PC-3 (cell line): ENCODE measurements around the gene CASP8. TPM values are rescaled to one million over a fixed set of nuclear protein-coding genes. Genes with fewer than 3 reads are reported as not detected.
"Not testable (repeated sequence)": the region's sequence is repeated elsewhere in the genome, so short reads cannot be mapped to it uniquely, and the experiment has no call there.

Experiments
- ATAC-seq: fragments of 200-7000 bp; cut with Tn5 transposase; 2 replicates; pipeline ENCODE4 v1.9.1; 2020; ENCODE audit warnings: mild to moderate bottlenecking, moderate library complexity
- BruUV-seq: library from RNA; stranded (reverse); fragments of 400-500 nt; replicated peaks from 2 replicates; lab custom pipeline; 2021; lab: Mats Ljungman, UMichigan
- CTCF ChIA-PET: fragments of 300-600 bp; sonication (Branson Sonifier 250); formaldehyde crosslinking; loops from one replicate; lab custom pipeline; 2022; ENCODE audit warnings: antibody characterized with exemption; lab: Charles Lee
- POLR2A ChIA-PET: fragments of 300-600 bp; sonication (Branson Sonifier 250); formaldehyde crosslinking; loops from one replicate; lab custom pipeline; 2022; ENCODE audit warnings: antibody characterized with exemption; ENCODE audit not compliant: unreplicated experiment; lab: Charles Lee
- DNase-seq: peaks from one replicate; pipeline ENCODE4 v3.0.0-alpha.2; 2015
- H2AFZ ChIP-seq: fragments of 300-600 bp; sonication (generic); 2 replicates; pipeline ENCODE4 v1.6.0; 2016; ENCODE audit warnings: antibody characterized with exemption, low read length
- H3F3A ChIP-seq: fragments of 300-600 bp; sonication (generic); one replicate; pipeline ENCODE4 v1.6.0; 2017; ENCODE audit warnings: antibody characterized with exemption, low read length, control low read depth, mild to moderate bottlenecking; ENCODE audit not compliant: unreplicated experiment
- H3K27ac ChIP-seq: fragments of 300-600 bp; sonication (generic); 2 replicates; pipeline ENCODE4 v1.5.1; 2016; ENCODE audit warnings: mild to moderate bottlenecking, low read length
- H3K27me3 ChIP-seq: fragments of 300-600 bp; sonication (generic); 2 replicates; pipeline ENCODE4 v1.6.1; 2016; ENCODE audit warnings: low read length, mixed read lengths
- H3K36me3 ChIP-seq: fragments of 300-600 bp; sonication (generic); 2 replicates; pipeline ENCODE4 v1.6.1; 2016; ENCODE audit warnings: low read depth, mixed run types, low read length, mixed read lengths
- H3K4me1 ChIP-seq: fragments of 300-600 bp; sonication (generic); 2 replicates; pipeline ENCODE4 v1.5.1; 2016; ENCODE audit warnings: low read length; ENCODE audit not compliant: insufficient read depth
- H3K4me2 ChIP-seq: fragments of 300-600 bp; sonication (generic); 2 replicates; pipeline ENCODE4 v1.6.0; 2016; ENCODE audit warnings: low read length
- H3K4me3 ChIP-seq: fragments of 300-600 bp; sonication (generic); 2 replicates; pipeline ENCODE4 v1.5.1; 2016; ENCODE audit warnings: mild to moderate bottlenecking, low read length, mixed read lengths
- H3K79me2 ChIP-seq: fragments of 300-600 bp; sonication (generic); 2 replicates; pipeline ENCODE4 v1.6.1; 2017; ENCODE audit warnings: low read length, mixed read lengths
- H3K9ac ChIP-seq: fragments of 300-600 bp; sonication (generic); 2 replicates; pipeline ENCODE4 v1.6.0; 2016; ENCODE audit warnings: mild to moderate bottlenecking, low read length
- H3K9me2 ChIP-seq: fragments of 300-600 bp; sonication (generic); replicated peaks from 2 replicates; pipeline ENCODE4 v1.6.1; 2016; ENCODE audit warnings: mixed run types, low read length, mixed read lengths
- H3K9me3 ChIP-seq: fragments of 300-600 bp; sonication (generic); 2 replicates; pipeline ENCODE4 v1.6.1; 2016; ENCODE audit warnings: low read length, mixed read lengths
- H4K20me1 ChIP-seq: fragments of 300-600 bp; sonication (generic); 2 replicates; pipeline ENCODE4 v1.6.1; 2016; ENCODE audit warnings: low read length, mixed read lengths
- EZH2 ChIP-seq: fragments of 300-600 bp; sonication (generic); IDR thresholded peaks from one replicate; pipeline ENCODE4 v1.6.1; 2017; ENCODE audit warnings: antibody characterized with exemption, mild to moderate bottlenecking, low read length; ENCODE audit not compliant: unreplicated experiment
- EZH2phosphoT487 ChIP-seq: fragments of 300-600 bp; sonication (generic); IDR thresholded peaks from 2 replicates; pipeline ENCODE4 v1.6.1; 2018; ENCODE audit warnings: mild to moderate bottlenecking, antibody characterized with exemption, low read length, borderline replicate concordance
- intact Hi-C: fragments of 100-400 bp; cut with micrococcal nuclease; formaldehyde crosslinking; loops from 2 replicates; pipeline ENCODE4 v1.9.0; 2023
- total RNA-seq: library from RNA; depleted of rRNA; stranded (reverse); fragments of >200 nt; gene quantifications from 2 replicates; pipeline ENCODE4 v1.2.3, GENCODE V29; 2014
- TF ChIP-seq, protein P1 (sequence below): fragments of 300-600 bp; sonication (generic); conservative IDR thresholded peaks from 2 replicates; pipeline ENCODE4 v1.5.1; 2017; ENCODE audit warnings: antibody characterized with exemption, low read depth, mild to moderate bottlenecking, low read length

Gene CASP8
- total RNA-seq, 1 experiment from 2014 or later: 29.4 TPM

DNA sequence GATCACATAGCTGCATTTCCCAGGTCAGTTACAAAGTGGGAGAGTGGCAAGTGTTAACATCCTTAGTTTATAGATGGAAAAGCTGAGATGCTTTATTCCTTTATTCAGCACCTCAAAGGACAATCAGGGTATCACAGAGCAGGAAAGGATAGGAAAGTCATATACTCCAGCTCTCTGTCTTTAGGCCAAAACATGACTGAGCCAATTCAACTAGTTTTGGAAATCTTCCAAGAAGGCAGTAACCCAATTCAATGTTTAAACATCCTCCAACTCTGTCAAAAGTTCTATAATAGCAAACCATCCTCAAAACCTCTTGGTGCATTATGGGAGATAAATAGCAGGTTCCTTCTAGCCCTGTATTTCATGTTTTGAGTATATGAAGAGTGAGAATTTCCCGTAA lies 25.2 kb downstream of the CASP8 start:
- no peak for TF ChIP-seq EZH2
- TF ChIP-seq EZH2phosphoT487: no peak
- TF ChIP-seq, protein P1, sequence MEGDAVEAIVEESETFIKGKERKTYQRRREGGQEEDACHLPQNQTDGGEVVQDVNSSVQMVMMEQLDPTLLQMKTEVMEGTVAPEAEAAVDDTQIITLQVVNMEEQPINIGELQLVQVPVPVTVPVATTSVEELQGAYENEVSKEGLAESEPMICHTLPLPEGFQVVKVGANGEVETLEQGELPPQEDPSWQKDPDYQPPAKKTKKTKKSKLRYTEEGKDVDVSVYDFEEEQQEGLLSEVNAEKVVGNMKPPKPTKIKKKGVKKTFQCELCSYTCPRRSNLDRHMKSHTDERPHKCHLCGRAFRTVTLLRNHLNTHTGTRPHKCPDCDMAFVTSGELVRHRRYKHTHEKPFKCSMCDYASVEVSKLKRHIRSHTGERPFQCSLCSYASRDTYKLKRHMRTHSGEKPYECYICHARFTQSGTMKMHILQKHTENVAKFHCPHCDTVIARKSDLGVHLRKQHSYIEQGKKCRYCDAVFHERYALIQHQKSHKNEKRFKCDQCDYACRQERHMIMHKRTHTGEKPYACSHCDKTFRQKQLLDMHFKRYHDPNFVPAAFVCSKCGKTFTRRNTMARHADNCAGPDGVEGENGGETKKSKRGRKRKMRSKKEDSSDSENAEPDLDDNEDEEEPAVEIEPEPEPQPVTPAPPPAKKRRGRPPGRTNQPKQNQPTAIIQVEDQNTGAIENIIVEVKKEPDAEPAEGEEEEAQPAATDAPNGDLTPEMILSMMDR: no peak
- no peak overlapping the region for H3K4me2 ChIP-seq
- H3K79me2 ChIP-seq: no peaks in the 10 kb centered on the region
- no peak overlapping the region for H2AFZ ChIP-seq
- no peak overlapping the region for H3K9ac ChIP-seq
- H3K9me2 ChIP-seq: no peaks in the 10 kb centered on the region
- H3F3A ChIP-seq: no peaks in the 10 kb centered on the region
- ChIA-PET CTCF (no interaction called here), POLR2A (no interaction called here)
- H3K27ac ChIP-seq: no peak overlapping the region
- no peaks in the 10 kb centered on the region for H3K4me1 ChIP-seq
- no peaks in the 10 kb centered on the region for H3K9me3 ChIP-seq
- H3K36me3 ChIP-seq: peaks cover 21% of the 10 kb centered on the region
- H3K27me3 ChIP-seq: no peaks in the 10 kb centered on the region
- ATAC-seq (no peak), DNase-seq (no peak)
- H4K20me1 ChIP-seq: no peaks in the 10 kb centered on the region
- intact Hi-C loops: no loop called here
- BruUV-seq: no TSS peak
- H3K4me3 ChIP-seq: no peak overlapping the region

DNA sequence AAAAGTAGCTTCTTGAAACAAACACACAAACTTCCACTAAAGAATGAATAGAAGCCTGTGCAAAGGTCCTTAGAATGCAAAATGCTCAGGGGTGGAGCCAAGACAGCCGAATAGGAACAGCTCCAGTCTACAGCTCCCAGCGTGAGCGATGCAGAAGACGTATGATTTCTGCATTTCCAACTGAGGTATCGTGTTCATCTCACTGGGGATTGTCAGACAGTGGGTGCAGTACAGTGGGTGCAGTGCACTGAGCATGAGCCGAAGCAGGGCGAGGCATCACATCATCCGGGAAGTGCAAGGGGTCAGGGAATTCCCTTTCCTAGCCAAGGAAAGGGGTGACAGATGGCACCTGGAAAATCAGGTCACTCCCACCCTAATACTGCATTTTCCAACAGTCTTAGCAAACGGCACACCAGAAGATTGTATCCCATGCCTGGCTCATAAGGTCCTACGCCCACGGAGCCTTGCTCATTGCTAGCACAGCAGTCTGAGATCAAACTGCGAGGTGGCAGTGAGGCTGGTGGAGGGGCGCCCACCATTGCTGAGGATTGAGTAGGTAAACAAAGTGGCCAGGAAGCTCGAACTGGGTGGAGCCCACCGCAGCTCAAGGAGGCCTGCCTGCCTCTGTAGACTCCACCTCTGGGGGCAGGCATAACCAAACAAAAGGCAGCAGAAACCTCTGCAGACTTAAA lies 30.3 kb downstream of the CASP8 start:
- H3K9ac ChIP-seq, ATAC-seq, H3K4me2 ChIP-seq, H3K4me3 ChIP-seq, intact Hi-C loops, POLR2A ChIA-PET, H3K9me2 ChIP-seq, DNase-seq, H3K27me3 ChIP-seq, H4K20me1 ChIP-seq, H3F3A ChIP-seq, BruUV-seq, H3K4me1 ChIP-seq, H3K79me2 ChIP-seq, H3K9me3 ChIP-seq, H3K27ac ChIP-seq, H2AFZ ChIP-seq, CTCF ChIA-PET: not testable (repeated sequence)
- peaks cover 11% of the 10 kb centered on the region; the same call in 1 of the 2 replicates for H3K36me3 ChIP-seq

DNA sequence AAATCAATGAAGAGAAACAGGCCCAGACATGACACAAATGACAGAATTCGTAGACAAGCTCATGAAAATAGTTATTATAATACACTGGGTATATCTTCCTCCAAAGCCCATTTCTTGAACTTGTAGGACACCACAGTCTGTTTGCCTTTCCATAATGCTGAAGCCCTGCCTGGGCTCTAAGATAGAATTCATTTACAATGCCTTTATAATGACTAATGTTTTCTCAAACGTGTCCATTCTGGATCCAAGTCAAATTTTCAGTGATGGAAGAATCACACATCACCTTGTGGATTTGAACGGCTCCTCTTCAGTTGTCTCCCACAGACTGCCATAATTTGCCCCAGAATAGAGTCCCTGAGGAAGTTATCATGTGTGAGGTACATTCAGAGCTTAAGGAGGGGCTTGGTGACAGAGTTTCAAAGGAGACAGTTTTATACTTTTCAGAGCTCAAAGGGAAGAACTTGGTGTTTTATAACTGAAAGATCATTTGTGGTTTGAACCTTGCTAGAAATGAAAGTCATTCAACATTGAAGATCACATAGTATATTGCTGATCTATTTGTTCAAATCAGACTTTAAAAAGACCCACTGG lies 38.2 kb downstream of the CASP8 start:
- Histone ChIP-seq H2AFZ (no peak overlapping the region), H3K79me2 (no peaks in the 10 kb centered on the region), H3K27me3 (no peaks in the 10 kb centered on the region), H3K4me1 (no peaks in the 10 kb centered on the region), H3K9ac (no peak overlapping the region), H3F3A (no peaks in the 10 kb centered on the region), H3K9me2 (no peaks in the 10 kb centered on the region), H4K20me1 (no peaks in the 10 kb centered on the region), H3K36me3 (no peaks in the 10 kb centered on the region), H3K27ac (no peak overlapping the region), H3K9me3 (no peaks in the 10 kb centered on the region), H3K4me2 (no peak overlapping the region), H3K4me3 (no peak overlapping the region)
- intact Hi-C loops: loop anchor here (5.0 kb wide), 1 partner anchor 59 kb away; the partner anchor contains the start of gene FLACC1
- POLR2A ChIA-PET: no interaction called here
- CTCF ChIA-PET: interaction anchor here (0.5 kb wide), 2 partner anchors 43 to 405 kb away, joined by 4 to 7 read pairs; no protein-coding TSS in a partner anchor
- DNase-seq (peak; percentile 38), ATAC-seq (peak; percentile 67)
- no TSS peak for BruUV-seq
- TF ChIP-seq EZH2phosphoT487 (no peak), EZH2 (no peak)
- TF ChIP-seq, protein P1: no peak

DNA sequence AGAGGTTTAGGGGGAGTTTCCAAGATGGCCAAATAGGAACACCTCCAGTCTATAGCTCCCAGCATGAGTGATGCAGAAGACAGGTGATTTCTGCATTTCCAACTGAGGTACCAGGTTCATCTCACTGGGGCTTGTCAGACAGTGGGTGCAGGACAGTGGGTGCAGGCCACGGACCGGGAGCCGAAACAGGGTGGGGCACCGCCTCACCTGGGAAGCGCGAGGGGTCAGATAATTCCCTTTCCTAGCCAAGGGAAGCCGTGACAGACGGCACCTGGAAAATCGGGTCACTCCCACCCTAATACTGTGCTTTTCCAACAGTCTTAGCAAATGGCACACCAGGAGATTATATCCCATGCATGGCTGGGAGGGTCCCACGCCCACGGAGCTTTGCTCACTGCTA lies 39.6 kb downstream of the CASP8 start:
- ATAC-seq, H2AFZ ChIP-seq, H3K4me1 ChIP-seq, H3K27me3 ChIP-seq, CTCF ChIA-PET, H3K9me2 ChIP-seq, POLR2A ChIA-PET, H3K27ac ChIP-seq, DNase-seq, H3K79me2 ChIP-seq, H3K4me3 ChIP-seq, H3K36me3 ChIP-seq, BruUV-seq, H3F3A ChIP-seq, H4K20me1 ChIP-seq, H3K9me3 ChIP-seq, H3K4me2 ChIP-seq, H3K9ac ChIP-seq: not testable (repeated sequence)
- intact Hi-C loops: loop anchor here (5.0 kb wide), 1 partner anchor 57 kb away; the partner anchor contains the start of gene FLACC1
